Keratinocyte (primary cell): Measurements from ENCODE around the gene OR2T11. TPM values are rescaled to one million over a fixed set of nuclear protein-coding genes. Genes with fewer than 3 reads are reported as not detected.

Experiments used
- polyA plus RNA-seq, 5 experiments: library from polyadenylated mRNA; depleted of rRNA in 3 of 5; stranded (reverse) in 3 of 5; stranded (forward) in 1 of 5; unstranded in 1 of 5; fragments of >200 nt; gene quantifications; 1 replicate in 1 of 5; 2 replicates in 3 of 5; 3 replicates in 1 of 5; pipeline versions ENCODE4 v1.2.1 to v1.2.3, GENCODE V29; 2011 to 2012; ENCODE audit warnings: missing spikeins in 2 of 5, low read depth in 1 of 5, low replicate concordance in 1 of 5
- small RNA-seq, 3 experiments: library from RNA; depleted of rRNA; stranded (forward); fragments of <200 nt; gene quantifications; one replicate each; pipeline ENCODE3, GENCODE V24; 2012; ENCODE audit warnings: low read depth in 3 of 3, low replicate concordance in 1 of 3; ENCODE audit not compliant: insufficient read length in 3 of 3

The OR2T11 gene
- polyA plus RNA-seq, 1 donor (not counting 4 experiments of a cell fraction or from before 2014, with no cell fraction given) = not detected

Small RNAs within 50 kb of the gene (small RNA-seq; reads per million reads assigned to genes)
- 0 reads per million in 3 experiments for gene RF00019

Other genes with a start within 250 kb of the OR2T11 start
- gene OR2T1, start 232.0 kb downstream of the OR2T11 start, polyA plus RNA-seq = not detected in 3 replicates
- gene OR2T2, start 189.5 kb downstream of the OR2T11 start, polyA plus RNA-seq = not detected in 3 replicates
- gene OR2T3, start 161.7 kb downstream of the OR2T11 start, polyA plus RNA-seq = not detected in 3 replicates
- gene OR2T5, start 146.5 kb downstream of the OR2T11 start, polyA plus RNA-seq = not detected in 3 replicates
- gene OR2G6, start 127.0 kb downstream of the OR2T11 start, polyA plus RNA-seq = not detected in 3 replicates
- not detected in 3 replicates for gene OR2T29, start 72.3 kb downstream of the OR2T11 start, polyA plus RNA-seq
- not detected in 3 replicates for gene OR2T34, start 60.3 kb downstream of the OR2T11 start, polyA plus RNA-seq
- not detected in 3 replicates for gene OR2T10, start 37.4 kb downstream of the OR2T11 start, polyA plus RNA-seq
- not detected in 3 replicates for gene OR2T35, start 10.2 kb upstream of the OR2T11 start, polyA plus RNA-seq
- not detected in 3 replicates for gene OR2T27, start 20.4 kb upstream of the OR2T11 start, polyA plus RNA-seq
- not detected in 3 replicates for gene OR14I1, start 67.7 kb upstream of the OR2T11 start, polyA plus RNA-seq
- gene LYPD8, start 120.7 kb upstream of the OR2T11 start, polyA plus RNA-seq = not detected in 3 replicates
- 13.2 to 21.2 TPM (median 17.3 TPM) in 3 replicates for gene SH3BP5L, start 190.8 kb upstream of the OR2T11 start, polyA plus RNA-seq
- 12.6 to 16.9 TPM (median 15.4 TPM) in 3 replicates for gene ZNF672, start 203.1 kb upstream of the OR2T11 start, polyA plus RNA-seq
- gene ZNF692, start 224.0 kb upstream of the OR2T11 start, polyA plus RNA-seq = 18.7 to 48.9 TPM (median 27.0 TPM) in 3 replicates